Smooth muscle cell of the brain vasculature (primary cell): ENCODE measurements around the gene IL27RA.
A peak's percentile ranks its signal among the peaks of the same experiment; 100 is the strongest.

ENCODE experiments used
- DNase-seq: peaks from one replicate; pipeline ENCODE4 v3.0.0-alpha.2; 2012; ENCODE audit warnings: low read depth, low spot score

The IL27RA gene

GRCh38 chr19:14031719-14032480 lies at the start of gene IL27RA:
IL27RA (plus strand) TSS chr19:14031762; CDS start chr19:14031873, 111 bp downstream.
- DNase-seq = no peak

GRCh38 chr19:13981988-13982501 lies 49.5 kb upstream of the IL27RA start:
- DNase-seq = no peak

- no peak for DNase-seq
Observed at GRCh38 chr19:13982773-13983172, 48.8 kb upstream of the IL27RA start.

GRCh38 chr19:13983213-13983889 lies 48.2 kb upstream of the IL27RA start:
- no peak for DNase-seq

GRCh38 chr19:13984186-13984585 lies 47.4 kb upstream of the IL27RA start:
- no peak for DNase-seq

- no peak for DNase-seq
Observed at GRCh38 chr19:13984875-13985741, 46.5 kb upstream of the IL27RA start.

GRCh38 chr19:13985771-13986347 lies 45.7 kb upstream of the IL27RA start:
- no peak for DNase-seq

- peak; percentile 32 for DNase-seq
Observed at GRCh38 chr19:13986348-13986904, 45.1 kb upstream of the IL27RA start.

- no peak for DNase-seq
Observed at GRCh38 chr19:13987101-13987890, 44.3 kb upstream of the IL27RA start.

GRCh38 chr19:13989487-13989886 lies 42.1 kb upstream of the IL27RA start:
- DNase-seq = no peak

- DNase-seq = no peak
Observed at GRCh38 chr19:13990085-13990484, 41.5 kb upstream of the IL27RA start.

- no peak for DNase-seq
Observed at GRCh38 chr19:13992025-13992424, 39.5 kb upstream of the IL27RA start.

- no peak for DNase-seq
Observed at GRCh38 chr19:13993590-13994300, 37.8 kb upstream of the IL27RA start.

- DNase-seq = no peak
Observed at GRCh38 chr19:13995017-13995728, 36.4 kb upstream of the IL27RA start.

GRCh38 chr19:13995878-13996765 lies 35.4 kb upstream of the IL27RA start:
- DNase-seq = no peak

GRCh38 chr19:13996928-13997630 lies 34.5 kb upstream of the IL27RA start:
- DNase-seq = no peak

- DNase-seq = no peak
Observed at GRCh38 chr19:13997631-13997962, 34.0 kb upstream of the IL27RA start.

- DNase-seq = no peak
Observed at GRCh38 chr19:13998426-13998825, 33.1 kb upstream of the IL27RA start.
